Middle frontal gyrus (tissue), 1 donor: ENCODE measurements around the gene FAM200A.
"Not testable (repeated sequence)": the region's sequence is repeated elsewhere in the genome, so short reads cannot be mapped to it uniquely, and the experiment has no call there.

Experiments
- DNase-seq: peaks from one replicate; pipeline ENCODE4 v3.0.0-alpha.2; 2015; ENCODE audit warnings: low spot score; ENCODE audit errors: extremely low spot score

Gene FAM200A

GRCh38 chr7:99559175-99559915 is 7.4 kb upstream of the FAM200A start:
- DNase-seq = no peak

- DNase-seq = peak; percentile 73
These were observed 6.6 kb upstream of the FAM200A start, which contains the start of gene ZNF655 for GRCh38 chr7:99558306-99559174. ZNF655 (plus strand) TSS chr7:99558642; CDS start chr7:99560560, 1,918 bp downstream.

GRCh38 chr7:99557940-99558305 is 6.0 kb upstream of the FAM200A start:
- DNase-seq = no peak

GRCh38 chr7:99557196-99557607 is 5.3 kb upstream of the FAM200A start:
- no peak for DNase-seq

- DNase-seq = no peak
These were observed 3.0 kb upstream of the FAM200A start for GRCh38 chr7:99554939-99555338.

- DNase-seq = no peak
These were observed 1.1 kb upstream of the FAM200A start for GRCh38 chr7:99553039-99553438.

GRCh38 chr7:99551334-99551733 is 580 bp downstream of the FAM200A start:
- DNase-seq = no peak

GRCh38 chr7:99549545-99549944 is 2.4 kb downstream of the FAM200A start:
- DNase-seq = not testable (repeated sequence)

GRCh38 chr7:99545308-99545707 is 6.6 kb downstream of the FAM200A start:
- DNase-seq = not testable (repeated sequence)

GRCh38 chr7:99543916-99544315 is 8.0 kb downstream of the FAM200A start:
- no peak for DNase-seq

GRCh38 chr7:99543081-99543671 is 8.7 kb downstream of the FAM200A start:
- no peak for DNase-seq

GRCh38 chr7:99541212-99541611 is 10.7 kb downstream of the FAM200A start:
- no peak for DNase-seq

- DNase-seq = no peak
These were observed 11.4 kb downstream of the FAM200A start for GRCh38 chr7:99540542-99540941.

GRCh38 chr7:99539213-99539811 is 12.6 kb downstream of the FAM200A start:
- DNase-seq = no peak

- no peak for DNase-seq
These were observed 16.2 kb downstream of the FAM200A start for GRCh38 chr7:99535667-99536066.

- no peak for DNase-seq
These were observed 20.6 kb downstream of the FAM200A start for GRCh38 chr7:99531354-99531765.

- DNase-seq = no peak
These were observed 26.0 kb downstream of the FAM200A start for GRCh38 chr7:99525713-99526440.

GRCh38 chr7:99521399-99521798 is 30.5 kb downstream of the FAM200A start:
- DNase-seq = no peak

GRCh38 chr7:99514050-99514449 is 37.9 kb downstream of the FAM200A start:
- no peak for DNase-seq

- DNase-seq = no peak
These were observed 46.6 kb downstream of the FAM200A start for GRCh38 chr7:99505324-99505662.
